ENCODE measurements around the gene MACROD2.

Gene MACROD2

DNA sequence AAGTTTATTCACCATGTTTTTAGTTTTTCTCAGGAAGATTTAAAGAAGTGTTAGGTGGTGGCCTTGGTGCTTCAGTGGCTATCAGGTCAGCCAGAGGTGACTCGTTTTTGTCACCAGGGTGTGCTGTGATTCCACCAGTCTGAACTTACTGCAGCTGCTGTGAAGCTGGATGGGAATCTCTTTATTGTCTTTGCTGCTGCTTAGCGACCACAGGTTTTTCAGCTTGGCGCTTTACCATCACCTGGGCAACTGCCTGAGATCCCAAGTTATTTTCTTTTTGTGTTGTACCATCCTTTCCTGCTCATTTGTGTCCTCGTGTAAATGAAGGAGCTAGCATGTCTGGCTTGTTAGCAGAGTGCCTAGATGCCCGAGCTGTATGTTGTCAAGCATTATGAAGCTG lies 146.9 kb downstream of the MACROD2 start:
- peak; percentile 48 for DNase-seq (ENCODE audit: low spot score)
- POLR2A ChIA-PET (ENCODE audit: low non-redundant PET): no interaction called here
- CTCF ChIA-PET: no interaction called here
- TF ChIP-seq, protein P1, sequence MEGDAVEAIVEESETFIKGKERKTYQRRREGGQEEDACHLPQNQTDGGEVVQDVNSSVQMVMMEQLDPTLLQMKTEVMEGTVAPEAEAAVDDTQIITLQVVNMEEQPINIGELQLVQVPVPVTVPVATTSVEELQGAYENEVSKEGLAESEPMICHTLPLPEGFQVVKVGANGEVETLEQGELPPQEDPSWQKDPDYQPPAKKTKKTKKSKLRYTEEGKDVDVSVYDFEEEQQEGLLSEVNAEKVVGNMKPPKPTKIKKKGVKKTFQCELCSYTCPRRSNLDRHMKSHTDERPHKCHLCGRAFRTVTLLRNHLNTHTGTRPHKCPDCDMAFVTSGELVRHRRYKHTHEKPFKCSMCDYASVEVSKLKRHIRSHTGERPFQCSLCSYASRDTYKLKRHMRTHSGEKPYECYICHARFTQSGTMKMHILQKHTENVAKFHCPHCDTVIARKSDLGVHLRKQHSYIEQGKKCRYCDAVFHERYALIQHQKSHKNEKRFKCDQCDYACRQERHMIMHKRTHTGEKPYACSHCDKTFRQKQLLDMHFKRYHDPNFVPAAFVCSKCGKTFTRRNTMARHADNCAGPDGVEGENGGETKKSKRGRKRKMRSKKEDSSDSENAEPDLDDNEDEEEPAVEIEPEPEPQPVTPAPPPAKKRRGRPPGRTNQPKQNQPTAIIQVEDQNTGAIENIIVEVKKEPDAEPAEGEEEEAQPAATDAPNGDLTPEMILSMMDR (conservative IDR thresholded peaks at IDR 0.05; ENCODE audit: low read depth): peak; percentile 55
- no peak overlapping the region for H3K27ac ChIP-seq

DNA sequence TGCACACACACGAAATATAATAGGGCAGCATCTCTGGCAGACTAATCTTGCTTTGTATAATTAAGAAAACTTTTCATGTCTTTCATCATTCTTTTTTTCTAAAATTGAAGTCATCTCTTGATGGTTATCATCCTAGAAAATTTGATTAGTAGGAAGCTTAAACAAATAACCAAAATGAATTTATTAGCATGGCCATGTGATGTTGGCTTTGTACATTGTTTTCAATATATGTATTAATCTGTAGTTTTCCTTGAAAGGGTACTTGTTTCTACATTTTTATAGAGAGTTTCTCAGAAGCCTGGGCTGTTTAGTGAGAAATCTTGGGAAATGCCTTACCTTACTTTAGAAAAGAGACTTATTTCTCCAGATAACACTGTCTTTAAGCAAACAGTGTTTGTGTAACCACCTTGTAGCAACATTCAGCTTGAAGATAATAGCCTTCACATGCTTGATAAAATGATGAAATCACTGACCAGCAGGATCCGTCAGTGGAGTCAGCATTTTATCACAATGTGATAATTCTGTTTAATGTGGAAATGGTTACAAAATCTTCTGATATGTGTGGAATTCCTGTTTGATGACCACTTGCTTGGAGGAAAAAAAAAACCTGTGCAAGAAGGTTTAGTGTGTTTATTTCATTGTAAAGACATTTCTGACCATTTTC lies 147.8 kb downstream of the MACROD2 start:
- no peak for DNase-seq (ENCODE audit: low spot score)
- TF ChIP-seq, protein P1 (conservative IDR thresholded peaks at IDR 0.05; ENCODE audit: low read depth): no peak
- POLR2A ChIA-PET (ENCODE audit: low non-redundant PET): no interaction called here
- no peak overlapping the region for H3K27ac ChIP-seq
- CTCF ChIA-PET: no interaction called here

DNA sequence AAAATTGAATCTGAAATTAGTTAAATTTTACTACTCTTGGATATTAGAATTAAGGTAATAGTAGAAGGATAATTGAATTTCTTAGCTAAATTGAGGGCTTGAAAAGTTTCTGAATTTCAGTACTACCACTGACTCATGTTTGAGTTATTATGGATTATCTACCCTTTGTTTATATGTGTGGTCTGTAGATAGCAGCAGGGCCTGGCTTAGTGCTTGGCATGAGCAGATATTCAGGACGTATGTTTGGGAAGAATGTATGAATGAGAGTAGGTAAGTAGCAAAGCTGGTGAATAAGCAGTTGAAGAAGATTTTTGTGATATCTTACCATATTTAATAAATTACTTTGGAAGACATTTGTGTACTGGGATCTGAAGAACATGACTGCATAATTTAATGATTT lies 152.7 kb downstream of the MACROD2 start:
- no peak for DNase-seq (ENCODE audit: low spot score)
- POLR2A ChIA-PET (ENCODE audit: low non-redundant PET): no interaction called here
- no peak overlapping the region for H3K27ac ChIP-seq
- TF ChIP-seq, protein P1 (conservative IDR thresholded peaks at IDR 0.05; ENCODE audit: low read depth): no peak
- CTCF ChIA-PET: interaction anchor here (0.6 to 0.7 kb wide), 2 partner anchors 43 to 682 kb away, joined by 3 read pairs; no protein-coding TSS in a partner anchor

DNA sequence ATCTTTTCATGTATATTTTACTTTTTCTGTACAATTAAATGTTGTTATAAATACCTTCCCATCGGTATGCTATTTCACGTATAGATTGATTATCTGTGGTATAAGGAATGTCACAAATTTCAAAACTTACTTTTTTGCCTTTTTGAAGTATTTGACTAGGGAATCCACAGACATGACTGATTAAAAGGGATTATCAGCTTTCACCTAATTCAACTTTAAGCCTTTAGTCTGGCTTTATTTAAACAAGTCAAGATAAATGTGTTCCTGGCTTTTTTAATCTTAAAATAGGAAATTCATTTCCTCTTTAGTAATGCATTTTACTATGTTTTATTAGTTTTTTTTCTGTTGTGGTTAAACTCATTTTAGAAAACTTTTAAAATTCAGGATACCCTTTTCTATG lies 160.0 kb downstream of the MACROD2 start:
- ChIA-PET POLR2A (ENCODE audit: low non-redundant PET) (no interaction called here), CTCF (interaction anchor here (0.7 kb wide), 1 partner anchor 831 kb away, joined by 5 read pairs; no protein-coding TSS in a partner anchor)
- TF ChIP-seq, protein P1 (conservative IDR thresholded peaks at IDR 0.05; ENCODE audit: low read depth): no peak
- DNase-seq (ENCODE audit: low spot score): no peak
- H3K27ac ChIP-seq: no peak overlapping the region

DNA sequence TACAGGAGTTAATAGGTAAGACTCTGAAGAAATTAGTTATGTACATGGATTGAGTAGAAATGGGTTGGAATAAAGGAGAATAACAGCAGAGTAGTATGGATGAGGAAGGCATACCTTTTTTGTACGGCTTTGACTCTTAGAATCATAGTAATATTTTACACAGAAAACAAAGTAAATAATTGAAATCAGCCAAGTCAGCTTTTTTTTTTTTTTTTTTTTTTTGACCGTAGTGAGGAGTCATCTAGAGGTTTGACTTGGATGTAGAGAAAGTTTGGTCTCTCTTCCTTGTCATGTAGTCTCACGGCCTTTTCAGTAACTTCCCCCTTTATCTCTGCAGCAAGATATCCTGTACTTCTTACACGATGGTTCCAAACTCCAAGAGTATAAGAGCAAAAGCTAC lies 183.2 kb downstream of the MACROD2 start:
- ChIA-PET POLR2A (ENCODE audit: low non-redundant PET) (no interaction called here), CTCF (no interaction called here)
- DNase-seq (ENCODE audit: low spot score): no peak
- TF ChIP-seq, protein P1 (conservative IDR thresholded peaks at IDR 0.05; ENCODE audit: low read depth): no peak
- no peak overlapping the region for H3K27ac ChIP-seq

DNA sequence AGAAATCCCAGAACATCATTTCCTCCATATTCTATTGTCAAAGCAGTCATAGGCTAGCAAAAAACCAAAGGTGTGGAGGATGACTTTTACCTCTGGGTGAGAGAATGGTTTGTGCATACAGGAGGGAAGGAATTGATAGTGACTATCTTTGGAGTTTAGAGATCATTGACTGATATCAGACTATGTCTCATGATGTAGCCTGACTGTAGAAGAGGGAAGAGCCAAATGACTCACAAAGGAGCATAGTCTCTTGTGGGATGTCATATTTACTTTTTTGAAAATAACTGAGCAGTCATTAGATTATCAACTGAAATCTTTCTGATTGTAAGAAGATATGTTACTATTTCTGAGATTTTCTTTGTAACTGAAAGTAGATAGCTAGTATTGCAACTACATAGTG lies 183.6 kb downstream of the MACROD2 start:
- H3K27ac ChIP-seq: no peak overlapping the region
- TF ChIP-seq, protein P1 (conservative IDR thresholded peaks at IDR 0.05; ENCODE audit: low read depth): no peak
- CTCF ChIA-PET: no interaction called here
- POLR2A ChIA-PET (ENCODE audit: low non-redundant PET): no interaction called here
- DNase-seq (ENCODE audit: low spot score): no peak
